Activated CD4-positive, alpha-beta T cell treated with anti-CD3 and anti-CD28 coated beads for 1 hour (primary cell): ENCODE measurements around the gene QPRT.
"Not testable (repeated sequence)": the region's sequence is repeated elsewhere in the genome, so short reads cannot be mapped to it uniquely, and the experiment has no call there.

Source experiments
- DNase-seq: peaks from one replicate; pipeline ENCODE4 v3.0.0-alpha.2; 2020

Gene QPRT

DNA sequence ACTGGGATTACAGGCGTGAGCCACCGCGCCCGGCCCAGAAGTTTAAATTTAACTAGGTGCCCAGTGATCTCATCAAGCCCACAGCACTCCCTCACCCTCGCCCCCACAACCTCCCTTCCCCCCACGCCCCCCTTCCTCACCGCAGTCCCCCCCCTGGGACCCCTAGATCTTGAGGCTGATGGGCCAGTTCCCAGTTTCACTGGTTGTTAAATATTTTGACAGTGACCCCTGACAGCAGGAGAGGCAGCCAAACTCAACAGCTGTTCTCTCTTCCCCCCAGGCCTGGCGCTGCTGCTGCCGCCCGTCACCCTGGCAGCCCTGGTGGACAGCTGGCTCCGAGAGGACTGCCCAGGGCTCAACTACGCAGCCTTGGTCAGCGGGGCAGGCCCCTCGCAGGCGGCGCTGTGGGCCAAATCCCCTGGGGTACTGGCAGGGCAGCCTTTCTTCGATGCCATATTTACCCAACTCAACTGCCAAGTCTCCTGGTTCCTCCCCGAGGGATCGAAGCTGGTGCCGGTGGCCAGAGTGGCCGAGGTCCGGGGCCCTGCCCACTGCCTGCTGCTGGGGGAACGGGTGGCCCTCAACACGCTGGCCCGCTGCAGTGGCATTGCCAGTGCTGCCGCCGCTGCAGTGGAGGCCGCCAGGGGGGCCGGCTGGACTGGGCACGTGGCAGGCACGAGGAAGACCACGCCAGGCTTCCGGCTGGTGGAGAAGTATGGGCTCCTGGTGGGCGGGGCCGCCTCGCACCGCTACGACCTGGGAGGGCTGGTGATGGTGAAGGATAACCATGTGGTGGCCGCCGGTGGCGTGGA is 15.6 kb downstream of the QPRT start:
- no peak for DNase-seq

GRCh38 chr16:29695675-29696074 is 16.7 kb downstream of the QPRT start:
- DNase-seq, result not testable (repeated sequence)

- no peak for DNase-seq
These were observed 17.9 kb downstream of the QPRT start for GRCh38 chr16:29696881-29697331.

GRCh38 chr16:29697391-29697790 is 18.4 kb downstream of the QPRT start:
- DNase-seq, result no peak

- no peak for DNase-seq
These were observed 19.1 kb downstream of the QPRT start for GRCh38 chr16:29698042-29698441.

DNA sequence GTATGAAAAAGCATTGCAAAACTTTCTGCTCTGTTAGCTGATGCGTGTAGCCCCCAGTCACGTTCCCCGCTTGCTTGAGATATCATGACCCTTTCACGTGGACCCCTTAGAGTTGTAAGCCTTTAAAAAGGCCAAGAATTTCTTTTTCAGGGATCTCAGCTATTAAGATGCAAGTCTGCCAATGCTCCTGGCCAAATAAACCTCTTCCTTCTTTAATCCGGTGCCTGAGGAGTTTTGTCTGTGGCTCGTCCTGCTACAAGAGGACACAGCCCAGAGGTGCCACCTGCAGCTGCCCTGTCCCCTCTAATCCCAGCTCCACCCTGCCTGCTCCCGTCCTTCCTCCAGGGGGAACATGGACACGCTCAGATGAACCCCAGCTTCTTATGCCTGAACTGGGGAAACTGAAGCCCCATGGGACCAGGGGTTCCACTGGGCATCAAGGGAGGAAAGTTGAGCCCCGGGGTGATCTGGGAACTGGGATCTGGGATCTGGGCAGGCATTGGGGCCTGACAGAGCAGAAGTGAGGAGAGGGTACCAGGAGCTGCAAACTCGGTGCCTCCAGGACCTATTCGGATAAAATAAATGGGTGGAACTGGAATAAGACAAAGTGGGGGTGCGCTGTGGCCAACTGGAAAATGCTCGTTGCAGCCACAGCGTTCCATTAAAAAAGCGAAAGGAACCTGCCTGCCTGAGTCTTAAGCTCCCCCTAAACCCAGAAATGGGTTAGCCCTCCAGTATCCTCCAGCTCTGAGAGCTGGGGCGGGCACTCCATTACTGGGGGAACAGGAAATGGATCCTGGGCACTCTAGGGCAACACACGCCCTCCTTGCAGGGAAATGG is 19.7 kb downstream of the QPRT start:
- no peak for DNase-seq

DNA sequence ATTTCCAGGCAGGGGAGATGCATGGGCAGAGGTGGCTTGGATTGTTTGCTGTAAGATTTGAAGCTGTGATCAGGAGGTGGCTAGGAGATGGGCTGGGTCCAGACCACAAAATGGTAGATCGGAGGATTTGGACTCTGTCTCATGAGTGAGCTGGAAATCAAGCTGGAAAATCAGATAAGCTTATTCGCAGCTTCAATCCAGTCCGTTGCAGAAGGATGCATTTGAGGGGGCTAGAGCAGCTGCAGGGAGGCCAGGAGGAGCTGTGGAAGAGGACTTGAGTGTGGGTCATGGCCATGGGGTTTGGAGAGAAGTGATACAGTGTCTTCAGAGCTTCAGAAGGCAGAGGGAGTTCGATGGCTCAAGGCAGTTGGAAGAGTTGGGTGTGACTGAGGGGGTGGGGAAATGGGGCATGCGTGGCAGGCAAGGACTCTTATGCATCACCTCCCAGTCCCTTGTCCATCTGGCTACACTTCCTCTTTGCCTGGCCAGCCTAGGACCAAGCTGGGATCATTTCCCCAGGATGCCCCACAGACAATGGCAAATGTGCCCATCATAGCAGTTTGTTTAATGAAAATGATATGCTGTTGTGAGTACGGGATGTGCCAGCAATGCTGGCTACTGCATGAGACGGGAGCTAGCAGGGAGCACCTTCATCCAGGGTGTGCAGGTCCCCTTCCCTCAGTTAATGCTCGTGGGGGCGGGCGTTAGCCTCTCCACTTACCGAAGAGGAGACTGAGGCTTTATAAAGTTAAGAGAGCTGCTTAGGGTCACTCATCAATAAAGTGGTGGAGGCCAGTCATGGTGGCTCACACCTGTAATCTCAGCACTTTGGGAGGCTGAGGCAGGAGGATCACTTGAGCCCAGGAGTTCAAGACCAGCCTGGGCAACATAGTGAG is 20.6 kb downstream of the QPRT start:
- DNase-seq, result no peak

DNA sequence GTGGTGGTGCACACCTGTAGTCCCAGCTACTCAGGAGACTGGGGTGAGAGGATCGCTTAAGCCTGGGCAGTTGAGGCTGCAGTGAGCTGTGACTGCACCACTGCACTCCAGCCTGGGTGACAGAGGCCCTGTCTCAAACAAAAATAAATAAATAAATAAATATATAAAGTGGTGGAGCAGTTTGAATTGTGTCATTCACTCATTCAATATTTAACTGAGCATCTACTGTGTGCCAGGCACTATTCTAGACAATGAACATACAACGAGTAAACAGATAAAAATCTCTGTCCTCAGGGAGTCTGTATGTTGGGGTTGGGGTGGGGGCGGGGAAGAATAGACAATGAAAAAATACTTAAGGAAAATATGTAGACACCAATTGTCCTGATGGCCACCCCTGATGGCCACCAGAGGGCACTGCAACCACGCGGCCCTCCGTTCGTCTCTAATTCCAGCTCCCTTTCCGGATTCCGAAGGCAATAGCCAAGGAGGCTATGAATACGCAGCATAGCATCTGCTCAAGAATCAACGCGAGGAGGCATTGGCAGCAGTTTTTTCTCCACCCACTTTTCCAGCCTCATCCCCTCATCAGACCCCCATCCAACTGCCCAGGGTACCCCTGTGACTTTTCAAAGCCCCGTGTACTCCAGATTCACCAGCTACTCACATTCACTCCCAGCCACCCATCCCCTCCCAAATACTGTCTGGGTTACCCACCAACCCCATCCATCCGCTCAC is 21.4 kb downstream of the QPRT start:
- DNase-seq, result peak; percentile 66

- DNase-seq, result no peak
These were observed 22.2 kb downstream of the QPRT start for GRCh38 chr16:29701214-29701555.

GRCh38 chr16:29702269-29702668 is 23.3 kb downstream of the QPRT start:
- DNase-seq, result no peak

DNA sequence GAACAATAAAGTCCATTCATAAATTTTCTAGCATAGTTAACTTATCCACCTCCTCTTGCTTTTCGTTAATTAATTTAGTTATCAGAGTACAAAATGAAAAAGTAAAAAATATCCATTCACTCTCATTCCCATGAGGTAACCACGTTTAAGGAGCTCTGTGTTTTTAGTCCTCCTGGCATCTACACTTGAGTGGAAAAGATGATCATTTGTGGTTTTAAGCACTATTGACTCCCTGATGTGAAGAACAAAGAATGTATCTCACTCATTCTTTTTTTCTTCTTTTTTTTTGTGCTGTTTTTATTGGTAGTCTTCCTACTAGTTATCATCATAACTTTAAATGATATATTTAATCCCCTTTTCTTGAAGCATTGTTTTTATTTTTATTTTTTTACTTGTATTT is 26.1 kb downstream of the QPRT start:
- no peak for DNase-seq

DNA sequence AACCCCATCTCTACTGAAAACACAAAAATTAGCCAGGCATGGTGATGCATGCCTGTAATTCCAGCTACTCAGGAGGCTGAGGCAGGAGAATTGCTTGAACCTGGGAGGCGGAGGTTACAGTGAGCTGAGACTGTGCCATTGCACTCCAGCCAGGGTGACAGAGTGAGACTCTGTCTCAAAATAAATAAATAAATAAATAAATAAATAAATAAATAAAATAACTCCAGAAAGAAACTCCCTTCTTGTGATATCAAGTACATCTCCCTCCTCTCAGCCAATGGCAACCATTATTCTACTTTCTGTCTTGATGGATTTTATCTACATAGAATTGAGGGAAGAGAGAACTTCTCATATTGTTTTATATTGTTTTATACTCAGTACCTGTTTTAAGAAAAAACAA is 28.2 kb downstream of the QPRT start:
- DNase-seq, result not testable (repeated sequence)

GRCh38 chr16:29708917-29709600 is 30.1 kb downstream of the QPRT start:
- DNase-seq, result no peak

DNA sequence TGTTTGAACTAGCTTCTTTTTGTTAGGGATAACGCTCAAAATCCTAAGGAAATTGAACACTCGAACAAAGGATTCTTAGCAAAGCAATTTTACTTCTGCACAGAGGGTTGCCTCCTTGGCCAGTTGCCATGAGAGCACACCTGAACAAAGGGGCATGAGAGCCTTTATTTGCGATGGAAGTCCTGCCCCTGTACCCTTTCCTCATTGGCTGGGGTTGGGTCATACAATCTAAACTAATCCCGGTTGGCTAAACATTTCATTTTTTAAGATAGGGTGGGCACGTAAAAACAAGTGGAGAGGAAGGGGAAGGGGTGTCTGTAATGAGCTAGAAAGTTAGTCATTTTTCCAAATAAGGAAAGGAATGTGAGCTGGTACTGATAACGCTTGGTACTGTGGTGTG is 30.7 kb downstream of the QPRT start:
- not testable (repeated sequence) for DNase-seq

- DNase-seq, result no peak
These were observed 31.5 kb downstream of the QPRT start for GRCh38 chr16:29710227-29711219.

DNA sequence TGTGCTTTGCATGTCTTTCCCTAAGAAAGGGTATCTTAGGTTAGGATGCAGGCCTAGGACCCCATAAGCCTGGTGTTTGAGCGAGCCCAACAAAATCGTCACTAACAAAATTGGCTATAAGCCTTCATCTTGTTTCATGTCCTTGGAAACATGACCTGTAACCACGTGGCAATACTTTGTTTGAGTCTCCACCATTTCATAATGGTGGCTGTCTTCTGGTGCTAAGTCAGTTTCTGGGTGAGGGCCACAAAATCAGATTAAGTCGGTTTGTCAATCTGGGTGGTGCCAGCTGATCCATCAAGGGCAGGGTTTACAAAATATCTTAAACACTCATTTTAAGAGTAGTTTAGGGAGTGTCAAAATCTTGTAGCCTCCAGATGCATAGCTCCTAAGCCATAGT is 33.8 kb downstream of the QPRT start:
- no peak for DNase-seq

DNA sequence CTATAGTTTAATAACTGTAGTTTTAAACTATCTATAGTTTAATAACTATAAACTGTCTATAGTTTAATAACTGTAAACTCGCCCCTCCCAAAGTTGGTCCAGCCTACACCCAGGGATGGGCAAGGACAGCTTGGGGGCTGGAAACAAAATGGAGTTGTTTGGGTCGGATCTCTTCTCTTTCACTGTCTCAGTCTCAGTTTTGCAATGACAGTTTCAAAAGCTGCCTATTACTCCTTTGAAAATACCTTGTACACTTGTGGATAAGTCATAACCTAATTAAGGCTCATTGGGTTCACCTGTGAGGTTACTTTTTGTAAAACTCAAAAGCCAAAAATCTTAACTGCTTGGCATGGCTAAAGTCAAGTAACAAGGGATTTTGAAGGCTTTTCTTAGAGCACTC is 35.4 kb downstream of the QPRT start:
- DNase-seq, result no peak

GRCh38 chr16:29714972-29715371 is 36.0 kb downstream of the QPRT start:
- no peak for DNase-seq

GRCh38 chr16:29717113-29717512 is 38.1 kb downstream of the QPRT start:
- DNase-seq, result no peak

GRCh38 chr16:29719063-29719462 is 40.1 kb downstream of the QPRT start:
- no peak for DNase-seq

DNA sequence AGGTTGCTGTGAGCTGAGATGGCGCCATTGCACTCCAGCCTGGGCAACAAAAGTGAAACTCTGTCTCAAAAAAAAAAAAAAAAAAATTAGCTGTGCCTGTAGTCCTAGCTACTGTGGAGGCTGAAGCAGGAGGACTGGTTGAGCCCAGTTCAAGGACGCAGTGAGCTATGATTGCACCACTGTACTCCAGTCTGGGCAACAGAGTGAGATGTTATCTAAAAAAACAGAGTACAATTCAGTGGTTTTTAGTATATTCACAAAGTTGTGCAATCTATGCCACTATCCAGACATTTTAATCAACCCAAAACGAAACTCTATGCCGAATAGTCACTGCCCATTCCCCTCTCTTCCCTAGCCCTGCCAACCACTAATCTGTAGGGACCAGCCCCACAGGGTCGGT is 41.7 kb downstream of the QPRT start:
- no peak for DNase-seq
